Fibroblast of peridontal ligament (primary cell): ENCODE measurements around the gene HEATR5B.
"Not testable (repeated sequence)": the region's sequence is repeated elsewhere in the genome, so short reads cannot be mapped to it uniquely, and the experiment has no call there.

Source experiments
- DNase-seq: peaks from one replicate; pipeline ENCODE4 v3.0.0-alpha.2; 2010; ENCODE audit errors: extremely low read depth

Gene HEATR5B

GRCh38 chr2:36981911-36982310, 102.3 kb downstream of the HEATR5B start:
- no peak for DNase-seq

- not testable (repeated sequence) for DNase-seq
Observed at GRCh38 chr2:36979007-36979406, 105.2 kb downstream of the HEATR5B start.

GRCh38 chr2:36976065-36976464, 108.1 kb downstream of the HEATR5B start:
- DNase-seq = no peak

GRCh38 chr2:36975306-36975705, 108.9 kb downstream of the HEATR5B start:
- DNase-seq = no peak

GRCh38 chr2:36973320-36973719, 110.9 kb downstream of the HEATR5B start:
- DNase-seq = no peak

- no peak for DNase-seq
Observed at GRCh38 chr2:36971990-36972389, 112.2 kb downstream of the HEATR5B start.

GRCh38 chr2:36967236-36967876, 116.8 kb downstream of the HEATR5B start:
- DNase-seq = no peak

- peak; percentile 91 for DNase-seq
Observed at GRCh38 chr2:36966370-36967235, 117.6 kb downstream of the HEATR5B start, which contains the start of gene STRN. TSS of gene STRN (minus strand) at chr2:36966536. CDS start at chr2:36966463, 73 bp downstream.

- DNase-seq = peak; percentile 11
Observed at GRCh38 chr2:36965751-36966369, 118.3 kb downstream of the HEATR5B start.

GRCh38 chr2:36965206-36965605, 119.0 kb downstream of the HEATR5B start:
- DNase-seq = peak; percentile 32

- DNase-seq = peak; percentile 10
Observed at GRCh38 chr2:36964496-36965058, 119.6 kb downstream of the HEATR5B start.

GRCh38 chr2:36963734-36964133, 120.4 kb downstream of the HEATR5B start:
- DNase-seq = no peak

GRCh38 chr2:36963106-36963505, 121.1 kb downstream of the HEATR5B start:
- no peak for DNase-seq

- DNase-seq = no peak
Observed at GRCh38 chr2:36960773-36961172, 123.4 kb downstream of the HEATR5B start.

- DNase-seq = peak; percentile 2
Observed at GRCh38 chr2:36960005-36960675, 124.0 kb downstream of the HEATR5B start.

- DNase-seq = no peak
Observed at GRCh38 chr2:36954977-36955607, 129.1 kb downstream of the HEATR5B start.

GRCh38 chr2:36952748-36953197, 131.4 kb downstream of the HEATR5B start:
- no peak for DNase-seq

- peak; percentile 34 for DNase-seq
Observed at GRCh38 chr2:36951574-36951973, 132.6 kb downstream of the HEATR5B start.

- DNase-seq = no peak
Observed at GRCh38 chr2:36951027-36951518, 133.1 kb downstream of the HEATR5B start.

- no peak for DNase-seq
Observed at GRCh38 chr2:36949845-36950244, 134.3 kb downstream of the HEATR5B start.

GRCh38 chr2:36945240-36945639, 138.9 kb downstream of the HEATR5B start:
- DNase-seq = not testable (repeated sequence)
